Spinal cord (tissue), 10 donors: ENCODE results near the gene PARD3B. TPM values are rescaled to one million over a fixed set of nuclear protein-coding genes. Genes with fewer than 3 reads are reported as not detected.

Source experiments
- DNase-seq, 6 donors: peaks; one replicate each; pipeline versions ENCODE4 v3.0.0 to v3.0.0-alpha.2; 2013 to 2015; ENCODE audit warnings: low spot score in 6 of 6, low read depth in 4 of 6
- H3K27ac ChIP-seq: one replicate; pipeline ENCODE4 v1.5.1; 2013; ENCODE audit warnings: low read depth, low read length, control low read depth
- H3K27me3 ChIP-seq: one replicate; pipeline ENCODE4 v1.6.1; 2013; ENCODE audit warnings: low read length; ENCODE audit not compliant: control insufficient read depth, insufficient read depth
- H3K36me3 ChIP-seq: one replicate; pipeline ENCODE4 v1.6.1; 2013; ENCODE audit warnings: low read length; ENCODE audit not compliant: control insufficient read depth, insufficient read depth
- H3K4me1 ChIP-seq: one replicate; pipeline ENCODE4 v1.6.1; 2013; ENCODE audit warnings: low read length; ENCODE audit not compliant: control insufficient read depth, insufficient read depth
- H3K4me3 ChIP-seq: one replicate; pipeline ENCODE4 v1.5.1; 2013; ENCODE audit warnings: low read depth, low read length, control low read depth
- H3K9me3 ChIP-seq: one replicate; pipeline ENCODE4 v1.6.1; 2013; ENCODE audit warnings: low read length; ENCODE audit not compliant: control insufficient read depth, insufficient read depth
- WGBS: methylation state at CpG from one replicate; pipeline ENCODE4 v1.1.5; 2013; ENCODE audit warnings: missing lambda C conversion rate; ENCODE audit not compliant: insufficient coverage; 5-methylcytosine and 5-hydroxymethylcytosine counted together
- polyA plus RNA-seq, 2 donors: library from polyadenylated mRNA; unstranded; fragments of 120-200 nt; gene quantifications; one replicate each; pipeline ENCODE4 v1.2.1, GENCODE V29; 2013; ENCODE audit not compliant: insufficient read length in 2 of 2
- total RNA-seq, 2 donors: library from RNA; depleted of rRNA in 1 of 2; stranded (reverse); fragments of 120-200 nt in 1 of 2; fragments of >200 nt in 1 of 2; gene quantifications; one replicate each; pipeline versions ENCODE4 v1.2.3 to v1.2.4, GENCODE V29; 2013 to 2014
- donor health status: healthy.

The PARD3B gene
- total and polyA plus RNA-seq, 4 donors = 10.8 to 34.6 (median 22.1) TPM

DNA sequence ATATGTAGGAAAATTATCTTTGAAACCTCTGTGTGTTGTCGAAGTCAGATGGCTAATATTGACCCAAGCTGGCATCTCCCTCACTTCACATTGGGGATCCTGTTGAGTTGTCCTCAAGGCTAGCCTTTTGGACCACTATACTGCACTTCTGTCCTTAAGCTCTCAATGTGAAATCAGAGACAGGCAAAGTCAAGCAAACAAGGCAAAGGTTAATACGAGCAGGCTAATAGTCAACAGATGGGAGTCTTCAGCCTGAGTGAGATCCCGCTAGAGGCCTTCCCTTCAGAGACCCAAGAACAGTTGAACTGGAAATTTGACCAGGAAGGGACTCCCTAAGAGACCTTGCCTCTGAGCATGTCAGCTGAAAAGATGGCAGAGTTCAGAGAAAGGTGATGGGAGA lies 475.4 kb downstream of the PARD3B start:
- DNase-seq = no peak
- no peaks in the 10 kb centered on the region for H3K9me3 ChIP-seq
- 82% methylated on average over 3 of the region's 3 CpGs for WGBS
- no peaks in the 10 kb centered on the region for H3K36me3 ChIP-seq
- no peak overlapping the region for H3K4me3 ChIP-seq
- H3K27me3 ChIP-seq = no peaks in the 10 kb centered on the region
- no peak overlapping the region for H3K27ac ChIP-seq
- H3K4me1 ChIP-seq = no peaks in the 10 kb centered on the region

DNA sequence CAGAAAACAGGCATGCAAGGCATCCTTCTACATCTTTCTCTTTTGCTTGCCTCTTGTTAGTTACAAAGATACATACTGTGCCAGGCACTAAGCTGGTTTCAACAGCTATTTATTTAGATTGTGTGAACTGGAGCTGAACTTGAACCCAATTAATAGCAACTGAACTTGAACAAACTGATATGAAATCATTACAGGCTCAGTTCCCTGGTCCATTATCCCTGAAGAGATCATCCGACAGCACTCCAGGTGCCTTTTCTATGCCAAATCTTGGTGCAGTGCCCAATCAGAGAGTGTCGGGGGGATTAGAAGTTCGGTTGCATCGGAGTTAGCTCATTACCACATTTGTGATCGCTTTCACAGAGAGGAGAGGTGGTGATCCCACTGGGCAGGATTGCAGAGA lies 477.6 kb downstream of the PARD3B start:
- WGBS = 23% methylated on average over 4 of the region's 5 CpGs
- no peaks in the 10 kb centered on the region for H3K9me3 ChIP-seq
- no peak overlapping the region for H3K4me3 ChIP-seq
- no peaks in the 10 kb centered on the region for H3K27me3 ChIP-seq
- peak in 4 of 6 donors; percentile 12 to 84 (median 49) for DNase-seq
- H3K36me3 ChIP-seq = no peaks in the 10 kb centered on the region
- no peak overlapping the region for H3K27ac ChIP-seq
- no peaks in the 10 kb centered on the region for H3K4me1 ChIP-seq

DNA sequence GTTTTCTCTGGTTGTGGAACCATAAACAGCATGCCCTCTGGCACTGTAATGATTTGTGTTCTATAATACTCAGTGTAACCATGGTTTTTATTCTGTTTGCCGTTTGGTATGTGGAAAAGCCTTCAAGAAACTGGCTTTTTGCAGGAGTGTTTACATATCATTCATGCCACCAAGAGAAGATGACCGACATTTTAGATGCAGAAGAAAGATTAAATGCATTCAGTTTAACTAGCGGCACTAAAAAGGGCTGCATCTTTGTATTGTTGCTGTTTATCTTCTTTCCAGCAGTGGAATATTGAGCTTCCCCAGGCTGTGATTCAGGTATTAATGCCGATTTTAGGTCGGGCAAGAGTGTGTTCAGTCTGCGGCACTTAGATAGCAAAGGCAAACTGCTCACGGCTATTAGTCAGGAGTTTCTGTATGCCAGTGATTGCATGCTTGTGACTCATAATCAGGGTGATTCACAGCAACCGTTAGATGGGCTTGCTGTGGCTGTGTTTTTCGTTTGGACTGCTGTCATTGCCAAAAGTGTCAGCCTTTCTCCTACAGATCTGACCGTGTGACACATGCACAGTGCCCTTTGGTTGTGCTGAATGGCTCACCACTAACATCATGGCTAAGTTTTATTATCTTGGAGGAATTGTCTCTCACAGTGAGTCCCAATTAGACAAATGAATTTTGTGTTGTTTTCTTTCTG lies 479.7 kb downstream of the PARD3B start:
- Histone ChIP-seq H3K4me1 (no peaks in the 10 kb centered on the region), H3K9me3 (no peaks in the 10 kb centered on the region), H3K4me3 (no peak overlapping the region), H3K27me3 (no peaks in the 10 kb centered on the region), H3K27ac (no peak overlapping the region), H3K36me3 (no peaks in the 10 kb centered on the region)
- DNase-seq = peak in 3 of 6 donors; percentile 22 to 70 (median 43)
- 35% methylated on average over 9 of the region's 10 CpGs for WGBS

DNA sequence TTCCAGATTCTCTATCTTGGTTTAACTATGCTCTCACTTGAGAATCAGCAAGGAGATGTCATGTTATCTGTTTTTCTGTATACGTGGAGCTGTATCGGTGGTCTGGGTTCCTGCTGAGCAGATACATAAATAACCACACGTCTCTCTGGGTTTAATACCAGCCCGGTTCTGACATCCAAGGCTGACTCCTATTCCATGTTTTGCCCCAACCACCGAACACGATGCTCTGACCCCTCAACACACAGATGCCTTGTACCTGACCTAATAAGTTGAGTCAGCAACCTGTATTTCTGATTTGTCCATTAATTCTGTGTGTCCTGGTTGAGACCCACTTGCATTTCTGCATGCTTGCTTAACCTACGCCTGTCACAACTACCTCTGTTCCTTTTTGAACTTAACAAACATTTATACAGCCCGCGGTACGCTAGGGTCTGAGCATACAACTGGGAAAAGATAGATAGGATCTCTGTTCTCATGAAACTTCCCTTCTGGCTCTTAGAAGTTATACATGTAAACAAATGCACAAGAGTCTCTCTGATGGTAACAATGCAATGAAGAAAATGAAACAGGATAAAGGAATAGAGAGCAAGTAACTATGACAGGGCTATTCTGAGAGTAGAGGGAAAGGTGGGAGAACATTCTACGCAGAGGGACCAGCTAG lies 480.4 kb downstream of the PARD3B start:
- Histone ChIP-seq H3K27me3 (no peaks in the 10 kb centered on the region), H3K27ac (no peak overlapping the region), H3K36me3 (no peaks in the 10 kb centered on the region), H3K4me3 (no peak overlapping the region), H3K9me3 (no peaks in the 10 kb centered on the region), H3K4me1 (no peaks in the 10 kb centered on the region)
- WGBS = 87% methylated on average over 4 of the region's 11 CpGs
- DNase-seq = no peak

DNA sequence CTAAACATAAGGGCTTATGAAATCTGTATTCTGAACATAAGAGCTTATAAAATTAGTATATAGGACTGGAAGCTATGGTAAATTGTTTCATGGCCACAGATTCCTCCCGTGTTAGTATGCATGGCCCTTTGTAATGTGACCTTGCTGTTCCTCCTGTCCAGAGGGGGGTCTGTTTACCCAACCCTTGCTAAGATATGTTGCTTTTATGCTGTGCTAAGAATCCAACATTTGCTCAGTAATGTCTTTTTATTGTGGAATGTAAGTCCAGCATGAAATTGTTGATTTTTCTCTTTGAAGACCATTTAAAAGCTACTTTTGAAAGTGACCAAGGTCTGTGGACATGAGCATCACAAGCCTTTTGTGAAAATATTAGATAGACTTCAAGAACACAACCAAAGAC lies 485.4 kb downstream of the PARD3B start:
- Histone ChIP-seq H3K36me3 (no peaks in the 10 kb centered on the region), H3K27me3 (no peaks in the 10 kb centered on the region), H3K4me3 (no peak overlapping the region), H3K9me3 (no peaks in the 10 kb centered on the region), H3K27ac (no peak overlapping the region), H3K4me1 (no peaks in the 10 kb centered on the region)
- 67% methylated on average over 1 of the region's 1 CpG for WGBS
- no peak for DNase-seq

DNA sequence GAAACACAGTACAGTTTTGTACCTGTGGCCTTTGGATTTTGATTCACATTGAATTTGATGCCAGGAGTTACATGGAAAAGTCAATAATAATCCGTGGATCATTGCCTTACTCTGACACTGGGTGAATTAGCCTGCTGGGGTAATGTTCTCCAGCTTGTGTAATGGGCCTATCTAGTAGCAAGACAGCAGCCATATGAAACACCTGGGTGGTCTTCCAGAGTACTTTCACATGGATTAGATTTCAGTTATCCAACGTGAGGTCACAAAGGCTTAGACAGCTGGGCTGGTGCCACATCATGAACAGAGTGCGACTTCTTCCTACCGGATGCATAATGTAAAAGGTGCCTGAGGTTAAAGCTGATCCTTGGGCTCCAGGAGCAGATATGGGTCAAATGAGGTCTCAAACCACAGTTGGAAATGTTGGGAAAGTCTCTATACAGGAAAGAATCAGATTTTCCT lies 486.8 kb downstream of the PARD3B start:
- no peaks in the 10 kb centered on the region for H3K36me3 ChIP-seq
- no peak overlapping the region for H3K27ac ChIP-seq
- DNase-seq = no peak
- H3K4me3 ChIP-seq = no peak overlapping the region
- WGBS = 57% methylated on average over 4 of the region's 4 CpGs
- no peaks in the 10 kb centered on the region for H3K4me1 ChIP-seq
- no peaks in the 10 kb centered on the region for H3K9me3 ChIP-seq
- no peaks in the 10 kb centered on the region for H3K27me3 ChIP-seq

DNA sequence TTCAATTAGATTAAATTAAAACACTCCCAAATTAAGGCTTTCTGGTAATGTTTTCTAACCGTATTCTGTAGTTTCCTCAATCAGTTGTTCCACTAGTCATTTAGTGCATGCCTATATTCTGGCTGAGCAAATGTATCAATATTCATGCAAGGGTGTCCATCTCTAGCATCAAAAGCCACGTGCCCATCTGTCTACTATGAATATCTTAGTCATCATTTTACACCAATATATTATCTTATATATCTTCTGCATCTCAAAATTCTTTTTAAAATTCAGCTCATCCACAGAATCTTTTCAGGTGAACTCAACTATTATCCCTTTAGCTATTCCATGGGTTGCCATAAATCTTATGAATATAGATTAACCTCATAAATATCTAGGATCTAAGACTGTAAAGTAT lies 488.2 kb downstream of the PARD3B start:
- Histone ChIP-seq H3K4me3 (no peak overlapping the region), H3K36me3 (no peaks in the 10 kb centered on the region), H3K4me1 (no peaks in the 10 kb centered on the region), H3K27me3 (no peaks in the 10 kb centered on the region), H3K27ac (no peak overlapping the region), H3K9me3 (no peaks in the 10 kb centered on the region)
- no peak for DNase-seq
- 83% methylated on average over 1 of the region's 2 CpGs for WGBS

DNA sequence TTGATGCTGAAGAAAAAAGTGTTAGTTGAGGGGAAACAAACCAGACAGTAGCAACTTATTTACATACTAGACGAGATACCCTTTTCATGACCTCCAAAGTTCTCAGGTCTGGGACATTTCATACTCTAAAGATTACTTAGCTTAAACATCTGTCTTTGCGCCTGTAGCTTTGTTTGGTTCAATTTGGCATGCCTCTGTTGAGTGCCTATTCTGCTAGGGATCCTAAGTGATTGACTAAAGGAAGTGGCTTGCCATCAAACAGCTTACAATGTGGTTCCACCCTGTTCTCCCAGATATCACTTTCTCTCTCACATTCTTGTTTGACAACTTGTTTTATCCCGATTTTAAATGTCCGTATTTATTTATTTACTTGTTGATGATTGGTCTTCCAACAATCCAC lies 488.8 kb downstream of the PARD3B start:
- WGBS = no CpG with 5 or more reads among the region's 4 CpGs
- H3K36me3 ChIP-seq = no peaks in the 10 kb centered on the region

DNA sequence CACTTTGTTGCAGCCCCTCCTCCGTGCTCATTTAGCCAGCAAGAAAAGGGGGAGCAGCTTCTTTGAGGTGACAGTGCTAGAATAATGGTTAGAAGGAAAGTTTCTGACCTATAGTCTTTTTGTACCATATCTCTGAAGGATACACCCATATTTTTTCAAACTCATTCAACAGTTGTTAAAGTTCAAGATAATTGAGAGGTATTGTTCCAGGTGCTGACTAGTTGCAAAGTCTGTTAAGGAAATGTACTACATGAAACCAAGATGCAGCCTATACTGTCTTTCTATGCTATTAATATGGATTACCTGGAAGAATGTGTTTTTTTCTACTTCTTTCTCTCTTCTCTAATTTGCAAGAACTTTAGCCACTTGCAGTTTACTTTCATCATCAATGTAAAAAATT lies 495.0 kb downstream of the PARD3B start:
- Histone ChIP-seq H3K4me3 (no peak overlapping the region), H3K4me1 (no peaks in the 10 kb centered on the region), H3K36me3 (no peaks in the 10 kb centered on the region), H3K27me3 (no peaks in the 10 kb centered on the region), H3K27ac (no peak overlapping the region), H3K9me3 (no peaks in the 10 kb centered on the region)
- no peak for DNase-seq
- no CpG with 5 or more reads among the region's 1 CpG for WGBS

More for the DNA sequence above, 488.8 kb downstream of the PARD3B start:
- Histone ChIP-seq H3K9me3 (no peaks in the 10 kb centered on the region), H3K27ac (no peak overlapping the region), H3K4me3 (no peak overlapping the region), H3K4me1 (no peaks in the 10 kb centered on the region), H3K27me3 (no peaks in the 10 kb centered on the region)
- no peak for DNase-seq
